PFSK-1 (cell line): ENCODE results near the gene KRTAP6-2.

ENCODE experiments used
- FOXP2 ChIP-seq: optimal IDR thresholded peaks from 2 replicates; pipeline ENCODE3; 2011; ENCODE audit warnings: borderline replicate concordance, control low read depth, inconsistent platforms; ENCODE audit not compliant: insufficient read depth; ENCODE audit errors: extremely low read length, extremely low read depth
- POLR2AphosphoS5 ChIP-seq: IDR thresholded peaks from 2 replicates; pipeline ENCODE4 v1.6.1; 2012; ENCODE audit warnings: low read depth, mild to moderate bottlenecking, control low read depth, low read length, moderate library complexity
- REST ChIP-seq, 2 experiments: IDR thresholded peaks; 2 replicates each; pipeline versions ENCODE4 v1.6.1 to v1.8.0; 2011 to 2012; ENCODE audit warnings: low read depth in 2 of 2, low read length in 2 of 2, control low read depth in 1 of 2, inconsistent platforms in 1 of 2, mild to moderate bottlenecking in 1 of 2, moderate library complexity in 1 of 2; ENCODE audit not compliant: insufficient read depth in 1 of 2
- SIN3A ChIP-seq: IDR thresholded peaks from 2 replicates; pipeline ENCODE4 v1.6.1; 2012; ENCODE audit warnings: mild to moderate bottlenecking, low read length, moderate library complexity, borderline replicate concordance; ENCODE audit not compliant: insufficient read depth
- TAF1 ChIP-seq: IDR thresholded peaks from 2 replicates; pipeline ENCODE4 v1.6.1; 2012; ENCODE audit warnings: low read length, control low read depth, borderline replicate concordance; ENCODE audit not compliant: insufficient read depth

Gene KRTAP6-2

GRCh38 chr21:30605968-30606367 lies 7.3 kb upstream of the KRTAP6-2 start:
- no peak for TF ChIP-seq TAF1
- TF ChIP-seq POLR2AphosphoS5: no peak
- TF ChIP-seq SIN3A: no peak
- no peak for TF ChIP-seq REST (IDR thresholded peaks at IDR 0.05; ENCODE audit: insufficient read depth in 1 of 2, low read depth in 2 of 2, low read length in 2 of 2)
- TF ChIP-seq FOXP2: no peak

GRCh38 chr21:30600787-30601186 lies 2.1 kb upstream of the KRTAP6-2 start, which contains the start of gene KRTAP22-1:
KRTAP22-1 (plus strand) TSS chr21:30601087.
- TF ChIP-seq REST (IDR thresholded peaks at IDR 0.05; ENCODE audit: insufficient read depth in 1 of 2, low read depth in 2 of 2, low read length in 2 of 2) (no peak), FOXP2 (no peak)

GRCh38 chr21:30592140-30592539 lies 6.6 kb downstream of the KRTAP6-2 start, which contains the start of gene KRTAP6-3:
KRTAP6-3 (plus strand) TSS chr21:30592440; CDS start chr21:30592446, 6 bp downstream.
- TF ChIP-seq FOXP2: no peak
- TF ChIP-seq POLR2AphosphoS5: no peak
- no peak for TF ChIP-seq SIN3A
- TF ChIP-seq REST (IDR thresholded peaks at IDR 0.05; ENCODE audit: insufficient read depth in 1 of 2, low read depth in 2 of 2, low read length in 2 of 2): no peak
- no peak for TF ChIP-seq TAF1

GRCh38 chr21:30590297-30590696 lies 8.4 kb downstream of the KRTAP6-2 start, which contains the start of gene KRTAP22-2:
KRTAP22-2 (minus strand) TSS chr21:30590397.
- TF ChIP-seq FOXP2: no peak
- no peak for TF ChIP-seq REST (IDR thresholded peaks at IDR 0.05; ENCODE audit: insufficient read depth in 1 of 2, low read depth in 2 of 2, low read length in 2 of 2)
- TF ChIP-seq TAF1: no peak
- no peak for TF ChIP-seq SIN3A
- no peak for TF ChIP-seq POLR2AphosphoS5

GRCh38 chr21:30582870-30583269 lies 15.8 kb downstream of the KRTAP6-2 start:
- TF ChIP-seq REST (IDR thresholded peaks at IDR 0.05; ENCODE audit: insufficient read depth in 1 of 2, low read depth in 2 of 2, low read length in 2 of 2) (no peak), POLR2AphosphoS5 (no peak), TAF1 (no peak), SIN3A (no peak), FOXP2 (no peak)
